HepG2 (cell line): ENCODE results near the gene COQ9. TPM values are rescaled to one million over a fixed set of nuclear protein-coding genes. Genes with fewer than 3 reads are reported as not detected.

Experiments used
- BRCA1 ChIP-seq: sonication (generic); formaldehyde crosslinking; IDR thresholded peaks from 2 replicates; pipeline ENCODE4 v1.4.0; 2020; ENCODE audit warnings: missing genetic modification reagents
- DR1 ChIP-seq: sonication (generic); formaldehyde crosslinking; IDR thresholded peaks from 2 replicates; pipeline ENCODE4 v1.8.0; 2021; ENCODE audit warnings: mild to moderate bottlenecking, missing genetic modification reagents, inconsistent platforms
- FOXO1 ChIP-seq: sonication (generic); formaldehyde crosslinking; IDR thresholded peaks from 2 replicates; pipeline ENCODE4 v1.4.0; 2020; ENCODE audit warnings: missing genetic modification reagents
- GATAD1 ChIP-seq: IDR thresholded peaks from 2 replicates; pipeline ENCODE4 v1.6.1; 2016; ENCODE audit warnings: missing genetic modification reagents, missing compliant biosample characterization
- HNRNPH1 ChIP-seq: fragments of 200-400 bp; formaldehyde crosslinking; optimal IDR thresholded peaks from 2 replicates; pipeline ENCODE3; 2017; ENCODE audit warnings: mild to moderate bottlenecking, low read depth, low read length
- MLXIP ChIP-seq: sonication (generic); formaldehyde crosslinking; IDR thresholded peaks from 2 replicates; pipeline ENCODE4 v1.9.0; 2021; ENCODE audit warnings: missing genetic modification reagents, borderline replicate concordance
- NCOA5 ChIP-seq: sonication (generic); formaldehyde crosslinking; IDR thresholded peaks from 2 replicates; pipeline ENCODE4 v1.4.0; 2020; ENCODE audit warnings: missing genetic modification reagents
- RNF2 ChIP-seq: fragments of 450-650 bp; conservative IDR thresholded peaks from 2 replicates; pipeline ENCODE4 v1.6.1; 2016; ENCODE audit warnings: low read depth
- SP1 ChIP-seq, 2 experiments: fragments of 450-650 bp in 1 of 2; sonication (generic) in 1 of 2; formaldehyde crosslinking in 1 of 2; IDR thresholded peaks; 2 replicates each; pipeline versions ENCODE4 v1.4.0 to v1.6.1; 2016 to 2020; ENCODE audit warnings: missing genetic modification reagents in 1 of 2
- SPEN ChIP-seq: sonication (generic); formaldehyde crosslinking; IDR thresholded peaks from 2 replicates; pipeline ENCODE4 v1.5.1; 2020; ENCODE audit warnings: low read depth, mild to moderate bottlenecking, missing genetic modification reagents
- SSRP1 ChIP-seq: IDR thresholded peaks from 2 replicates; pipeline ENCODE4 v1.6.1; 2016; ENCODE audit warnings: control low read depth
- XRCC5 ChIP-seq: fragments of 200-400 bp; formaldehyde crosslinking; optimal IDR thresholded peaks from 2 replicates; pipeline ENCODE3; 2017; ENCODE audit warnings: mild to moderate bottlenecking, low read length
- YY1 ChIP-seq: IDR thresholded peaks from 2 replicates; pipeline ENCODE4 v1.6.1; 2011; ENCODE audit warnings: low read length, low read depth, moderate library complexity, mild to moderate bottlenecking; ENCODE audit not compliant: insufficient read depth, insufficient replicate concordance
- ZNF136 ChIP-seq: sonication (generic); formaldehyde crosslinking; IDR thresholded peaks from 2 replicates; pipeline ENCODE4 v1.8.1; 2022; ENCODE audit warnings: low read depth, mild to moderate bottlenecking, moderate library complexity, missing genetic modification reagents
- ZNF343 ChIP-seq: sonication (generic); formaldehyde crosslinking; IDR thresholded peaks from 2 replicates; pipeline ENCODE4 v1.4.0; 2020; ENCODE audit warnings: mild to moderate bottlenecking, missing genetic modification reagents
- ZNF446 ChIP-seq: sonication (generic); formaldehyde crosslinking; IDR thresholded peaks from 2 replicates; pipeline ENCODE4 v1.5.0; 2020; ENCODE audit warnings: mild to moderate bottlenecking, missing genetic modification reagents
- ZNF629 ChIP-seq: sonication (generic); formaldehyde crosslinking; conservative IDR thresholded peaks from 2 replicates; pipeline ENCODE4 v1.5.0; 2020; ENCODE audit warnings: missing genetic modification reagents
- ZNF7 ChIP-seq: IDR thresholded peaks from 2 replicates; pipeline ENCODE4 v1.6.1; 2016; ENCODE audit warnings: missing biosample characterization, missing genetic modification reagents
- ZZZ3 ChIP-seq: sonication (generic); formaldehyde crosslinking; IDR thresholded peaks from 2 replicates; pipeline ENCODE4 v1.4.0; 2020; ENCODE audit warnings: missing genetic modification reagents, mild to moderate bottlenecking, borderline replicate concordance
- polyA plus RNA-seq, 8 experiments: library from polyadenylated mRNA; depleted of rRNA in 3 of 8; stranded (reverse) in 7 of 8; unstranded in 1 of 8; fragments of >200 nt; fragmentation: Illumina TruSeq in 4 of 8; extraction: Trizol in 4 of 8; gene quantifications; 2 replicates each; pipeline versions ENCODE4 v1.2.1 to v1.2.3, GENCODE V29; 2011 to 2016; ENCODE audit warnings: low read depth in 4 of 8, missing spikeins in 1 of 8, mixed read lengths in 1 of 8; ENCODE audit not compliant: insufficient read depth in 1 of 8
- total RNA-seq, 5 experiments: library from RNA; depleted of rRNA; stranded (reverse); fragments of >200 nt; fragmentation: Illumina TruSeq; extraction: Trizol; gene quantifications; 2 replicates each; pipeline ENCODE4 v1.2.3, GENCODE V29; 2016; ENCODE audit warnings: low read depth in 1 of 5

The COQ9 gene
- total and polyA plus RNA-seq, 2 of the 13 experiments (the other 11 are each of a cell fraction or from before 2014, with no cell fraction given), result 57.5 to 108 TPM

GRCh38 chr16:57447186-57447962 lies at the start of gene COQ9, which contains the start of gene CIAPIN1 (continued):
- TF ChIP-seq YY1 (peak; percentile 100), NCOA5 (CRISPR knock-in tag) (no peak), SSRP1 (no peak), ZZZ3 (peak; percentile 96), ZNF136 (0 out of 2 replicates have a peak, but pooled peaks have one; percentile 94), SPEN (CRISPR knock-in tag) (peak; percentile 99), HNRNPH1 (no peak), FOXO1 (peak; percentile 46), RNF2 (peak; percentile 73), ZNF343 (peak; percentile 98), ZNF446 (CRISPR knock-in tag) (peak; percentile 76), GATAD1 (CRISPR knock-in tag) (peak; percentile 97), MLXIP (CRISPR knock-in tag) (no peak), DR1 (CRISPR knock-in tag) (peak; percentile 85; the same call in 1 of the 2 replicates), SP1 (IDR thresholded peaks at IDR 0.05) (peak; percentile 89), SP1 (CRISPR knock-in tag; IDR thresholded peaks at IDR 0.05) (peak; percentile 87), ZNF629 (CRISPR knock-in tag) (peak; percentile 73), BRCA1 (CRISPR knock-in tag) (peak; percentile 11; the same call in 1 of the 2 replicates), ZNF7 (CRISPR knock-in tag) (no peak), XRCC5 (no peak)
